Gastroesophageal sphincter (tissue), 3 donors: Measurements from ENCODE around the gene ACOT7.

Source experiments
- CTCF ChIP-seq, 4 experiments: fragments of 200-600 bp in 2 of 4; fragments of 450-650 bp in 2 of 4; sonication (generic) in 1 of 4; IDR thresholded peaks; one replicate each; pipeline ENCODE4 v1.5.1; 2017 to 2019; ENCODE audit warnings: antibody characterized with exemption in 4 of 4, mild to moderate bottlenecking in 2 of 4, moderate library complexity in 2 of 4
- POLR2A ChIP-seq, 2 donors: fragments of 450-650 bp; IDR thresholded peaks; one replicate each; pipeline ENCODE4 v1.6.1; 2017; ENCODE audit warnings: antibody characterized with exemption in 2 of 2, mild to moderate bottlenecking in 2 of 2, moderate library complexity in 1 of 2

GRCh38 chr1:6288026-6288425 is 105.5 kb downstream of the ACOT7 start:
- TF ChIP-seq CTCF (IDR thresholded peaks at IDR 0.05) (no peak), POLR2A (IDR thresholded peaks at IDR 0.05) (no peak)
